Activated naive CD4-positive, alpha-beta T cell treated with anti-CD3 and anti-CD28 coated beads, Interleukin-2, amount 10 ng/mL, durations not matched to agents 7 days and 5 days (primary cell): ENCODE measurements around the gene SLC25A14.

Experiments
- CTCF ChIA-PET: fragments of 350-600 bp; sonication (Branson Sonifier 250); formaldehyde crosslinking; loops from one replicate; lab custom pipeline; 2021; ENCODE audit warnings: antibody characterized with exemption; lab: Charles Lee
- DNase-seq: peaks from one replicate; pipeline ENCODE4 v3.0.0-alpha.2; 2020
- H3K27ac Mint-ChIP-seq: one replicate; pipeline ENCODE4 v1.8.0; 2021; ENCODE audit warnings: mild to moderate bottlenecking, moderate library complexity, mixed read lengths
- H3K27me3 Mint-ChIP-seq: one replicate; pipeline ENCODE4 v1.8.0; 2021; ENCODE audit warnings: mild to moderate bottlenecking, mixed read lengths
- H3K36me3 Mint-ChIP-seq: one replicate; pipeline ENCODE4 v1.8.0; 2021; ENCODE audit warnings: mixed read lengths
- H3K4me1 Mint-ChIP-seq: one replicate; pipeline ENCODE4 v1.8.0; 2021; ENCODE audit warnings: mixed read lengths
- H3K4me3 Mint-ChIP-seq: one replicate; pipeline ENCODE4 v1.8.0; 2021; ENCODE audit warnings: mild to moderate bottlenecking, moderate library complexity, mixed read lengths
- H3K9me3 Mint-ChIP-seq: one replicate; pipeline ENCODE4 v1.8.0; 2021; ENCODE audit warnings: mixed read lengths

SLC25A14 gene

DNA sequence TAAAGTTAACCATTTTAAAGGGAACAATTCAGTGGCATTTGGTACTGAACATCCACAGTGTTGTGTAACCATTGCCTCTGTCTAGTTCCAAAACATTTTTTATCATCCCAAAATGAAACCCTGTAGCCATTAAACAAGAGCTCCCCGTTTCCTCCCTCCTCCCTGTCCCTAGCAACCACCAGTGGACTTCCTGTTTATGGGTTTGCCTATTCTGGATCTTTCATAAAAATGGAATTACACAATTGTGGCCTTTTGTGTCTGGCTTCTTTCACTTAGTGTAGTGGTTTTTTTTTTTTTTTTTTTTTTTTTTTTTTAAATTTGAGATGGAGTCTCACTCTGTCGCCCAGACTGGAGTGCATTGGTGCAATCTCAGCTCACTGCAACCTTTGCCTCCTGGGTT is 73.7 kb downstream of the SLC25A14 start:
- no peak for DNase-seq
- H3K27ac Mint-ChIP-seq, result no peak overlapping the region
- CTCF ChIA-PET, result no interaction called here
- no peaks in the 10 kb centered on the region for H3K27me3 Mint-ChIP-seq
- peaks cover 28% of the 10 kb centered on the region for H3K36me3 Mint-ChIP-seq
- H3K9me3 Mint-ChIP-seq, result no peaks in the 10 kb centered on the region
- H3K4me1 Mint-ChIP-seq, result no peaks in the 10 kb centered on the region
- H3K4me3 Mint-ChIP-seq, result no peak overlapping the region

DNA sequence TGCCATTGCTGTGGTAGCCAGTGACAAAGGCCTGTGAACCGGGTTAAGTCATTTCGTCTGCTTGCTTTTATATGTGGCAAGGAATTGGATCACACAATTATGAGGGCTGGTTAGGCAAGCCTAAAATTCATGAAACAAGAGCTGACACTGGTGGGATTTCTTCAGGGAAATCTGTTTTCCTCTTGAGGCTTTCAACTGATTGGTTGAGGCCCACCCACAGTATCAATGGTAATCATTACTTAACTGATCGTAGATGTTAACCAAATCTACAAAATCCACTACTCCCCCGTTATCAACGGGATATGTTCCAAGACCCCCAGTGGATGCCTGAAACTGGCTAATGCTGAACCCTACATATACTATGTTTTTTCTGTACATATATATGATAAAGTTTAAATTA is 75.1 kb downstream of the SLC25A14 start:
- Mint-ChIP-seq H3K9me3 (no peaks in the 10 kb centered on the region), H3K4me1 (no peaks in the 10 kb centered on the region), H3K4me3 (no peak overlapping the region), H3K27ac (no peak overlapping the region), H3K36me3 (peaks cover 21% of the 10 kb centered on the region), H3K27me3 (no peaks in the 10 kb centered on the region)
- DNase-seq, result no peak
- CTCF ChIA-PET, result no interaction called here

DNA sequence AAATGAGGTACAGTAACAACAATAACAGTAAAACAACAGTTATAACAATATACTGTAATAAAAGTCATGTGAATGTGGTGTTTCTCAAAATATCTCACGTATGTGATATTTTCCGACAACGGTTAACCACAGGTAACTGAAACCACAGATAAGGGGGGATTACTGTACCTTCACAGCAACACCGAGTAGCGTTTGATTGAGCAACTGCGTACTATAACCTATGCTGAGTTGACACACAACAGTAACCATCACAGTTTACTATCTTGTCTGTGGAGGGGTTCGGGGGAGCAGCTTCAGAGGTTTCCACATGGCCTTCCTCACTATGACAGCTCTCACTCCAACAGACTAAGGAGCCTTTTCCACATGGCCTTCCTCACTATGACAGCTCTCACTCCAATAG is 75.5 kb downstream of the SLC25A14 start:
- Mint-ChIP-seq H3K9me3 (no peaks in the 10 kb centered on the region), H3K27ac (no peak overlapping the region), H3K36me3 (peaks cover 20% of the 10 kb centered on the region), H3K4me3 (no peak overlapping the region), H3K4me1 (no peaks in the 10 kb centered on the region), H3K27me3 (no peaks in the 10 kb centered on the region)
- no peak for DNase-seq
- CTCF ChIA-PET, result no interaction called here

DNA sequence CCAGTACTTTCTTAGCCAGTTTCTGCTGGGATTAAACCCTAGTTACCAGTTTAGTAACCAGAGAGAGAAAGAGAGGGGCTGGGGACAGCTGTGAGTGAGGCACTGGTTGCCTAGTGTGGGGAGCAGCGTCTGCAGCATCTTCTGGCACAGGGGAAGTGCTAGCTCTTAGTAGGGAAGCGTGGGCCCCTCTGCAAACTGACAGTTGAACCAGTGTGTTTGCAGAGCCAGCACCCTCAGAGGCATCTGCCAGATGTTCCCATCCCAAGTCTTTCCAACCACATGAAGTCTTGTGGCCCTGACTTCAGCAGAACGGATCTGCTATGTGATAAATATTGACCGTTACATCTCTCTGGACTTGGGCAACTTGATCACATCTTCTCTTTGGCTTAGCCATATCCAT is 77.1 kb downstream of the SLC25A14 start:
- DNase-seq, result no peak
- no peaks in the 10 kb centered on the region for H3K27me3 Mint-ChIP-seq
- no peak overlapping the region for H3K27ac Mint-ChIP-seq
- no peaks in the 10 kb centered on the region for H3K4me1 Mint-ChIP-seq
- CTCF ChIA-PET, result no interaction called here
- H3K9me3 Mint-ChIP-seq, result no peaks in the 10 kb centered on the region
- peaks cover 14% of the 10 kb centered on the region for H3K36me3 Mint-ChIP-seq
- H3K4me3 Mint-ChIP-seq, result no peak overlapping the region

DNA sequence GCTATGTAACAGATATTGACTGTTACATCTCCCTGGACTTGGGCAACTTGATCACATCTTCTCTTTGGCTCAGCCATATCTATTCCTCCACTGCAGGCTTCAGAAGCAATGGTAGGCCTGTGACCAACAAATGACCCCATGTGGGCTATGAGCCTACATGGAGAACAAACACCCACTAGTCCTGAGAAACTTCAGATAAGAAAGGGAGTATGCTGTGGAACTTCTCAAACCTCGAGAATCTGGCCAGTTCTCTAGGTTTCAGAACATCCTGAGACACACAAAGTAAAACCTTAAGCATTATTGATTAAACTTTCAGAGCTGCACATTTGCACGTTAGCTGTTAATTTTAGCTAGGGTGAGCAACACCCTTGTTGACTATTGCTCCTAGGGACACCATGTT is 78.3 kb downstream of the SLC25A14 start:
- CTCF ChIA-PET, result no interaction called here
- Mint-ChIP-seq H3K9me3 (no peaks in the 10 kb centered on the region), H3K27ac (no peak overlapping the region), H3K4me3 (no peak overlapping the region), H3K27me3 (no peaks in the 10 kb centered on the region), H3K4me1 (no peaks in the 10 kb centered on the region), H3K36me3 (peaks cover 7% of the 10 kb centered on the region)
- no peak for DNase-seq

DNA sequence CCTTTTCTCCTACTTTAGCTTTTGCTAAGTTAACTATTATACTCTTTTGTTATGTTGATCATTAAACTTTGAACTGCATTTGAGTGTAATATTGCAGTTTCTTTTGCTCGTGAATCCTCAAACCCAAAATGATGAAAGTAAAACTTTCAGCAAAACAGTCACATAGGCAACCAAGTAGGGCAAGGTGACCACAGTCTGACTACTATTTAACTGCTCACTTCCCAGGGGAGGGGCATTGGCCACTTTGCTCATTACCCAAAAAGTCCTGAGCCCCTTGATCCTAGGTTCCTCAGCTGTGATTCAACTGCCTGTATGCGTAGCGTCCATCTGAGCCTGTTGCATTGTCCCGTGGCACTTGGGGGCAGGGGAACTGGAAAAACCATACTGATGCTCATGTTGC is 79.0 kb downstream of the SLC25A14 start:
- H3K9me3 Mint-ChIP-seq, result no peaks in the 10 kb centered on the region
- no peaks in the 10 kb centered on the region for H3K4me1 Mint-ChIP-seq
- CTCF ChIA-PET, result no interaction called here
- H3K36me3 Mint-ChIP-seq, result peaks cover 7% of the 10 kb centered on the region
- H3K27ac Mint-ChIP-seq, result no peak overlapping the region
- H3K27me3 Mint-ChIP-seq, result no peaks in the 10 kb centered on the region
- no peak overlapping the region for H3K4me3 Mint-ChIP-seq
- no peak for DNase-seq

DNA sequence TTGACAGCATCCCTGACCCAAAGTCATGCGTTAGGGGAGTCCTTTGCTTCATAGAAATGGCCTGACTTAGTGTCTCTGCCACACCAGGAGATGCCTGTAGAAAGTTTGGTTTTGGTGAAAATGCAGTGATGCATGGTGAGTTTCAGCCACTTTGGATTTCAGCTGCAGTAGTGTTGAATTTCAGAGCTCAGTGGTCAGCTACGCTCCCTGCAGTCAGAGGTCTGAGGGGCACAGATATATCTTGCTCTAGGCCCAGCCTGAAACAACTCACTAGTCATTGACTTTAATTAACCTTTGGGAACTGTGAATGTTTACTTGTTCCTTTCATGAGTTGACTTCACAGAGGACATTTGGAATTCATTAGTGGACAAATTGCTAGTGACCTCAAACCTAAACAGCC is 79.5 kb downstream of the SLC25A14 start:
- H3K9me3 Mint-ChIP-seq, result no peaks in the 10 kb centered on the region
- no peaks in the 10 kb centered on the region for H3K4me1 Mint-ChIP-seq
- H3K36me3 Mint-ChIP-seq, result peaks cover 5% of the 10 kb centered on the region
- no peak overlapping the region for H3K27ac Mint-ChIP-seq
- no peaks in the 10 kb centered on the region for H3K27me3 Mint-ChIP-seq
- DNase-seq, result no peak
- H3K4me3 Mint-ChIP-seq, result no peak overlapping the region
- CTCF ChIA-PET, result no interaction called here
